Hypothalamus (tissue), 51 donors: Measurements from ENCODE around the gene ROR2.

Experiments used
- DNase-seq, 51 donors: peaks; one replicate each; lab custom pipeline; 2025; lab: John Stamatoyannopoulos, UW

ROR2 gene

GRCh38 chr9:91824601-91825305 is 125.3 kb downstream of the ROR2 start:
- DNase-seq, result no peak

GRCh38 chr9:91824151-91824550 is 125.9 kb downstream of the ROR2 start:
- DNase-seq, result no peak

- DNase-seq, result no peak
These were observed 128.8 kb downstream of the ROR2 start for GRCh38 chr9:91820949-91821880.

- no peak for DNase-seq
These were observed 129.8 kb downstream of the ROR2 start for GRCh38 chr9:91820126-91820750.

GRCh38 chr9:91818647-91819403 is 131.2 kb downstream of the ROR2 start:
- no peak for DNase-seq

GRCh38 chr9:91818225-91818585 is 131.8 kb downstream of the ROR2 start:
- DNase-seq, result no peak

- DNase-seq, result no peak
These were observed 132.4 kb downstream of the ROR2 start for GRCh38 chr9:91817493-91818224.

- DNase-seq, result no peak
These were observed 132.9 kb downstream of the ROR2 start for GRCh38 chr9:91817106-91817492.

GRCh38 chr9:91816356-91816755 is 133.7 kb downstream of the ROR2 start:
- no peak for DNase-seq

GRCh38 chr9:91815896-91816295 is 134.1 kb downstream of the ROR2 start:
- DNase-seq, result no peak

- DNase-seq, result no peak
These were observed 135.3 kb downstream of the ROR2 start for GRCh38 chr9:91814753-91815152.

GRCh38 chr9:91814201-91814600 is 135.8 kb downstream of the ROR2 start:
- no peak for DNase-seq

- DNase-seq, result no peak
These were observed 136.7 kb downstream of the ROR2 start for GRCh38 chr9:91813176-91813795.

- DNase-seq, result no peak
These were observed 137.8 kb downstream of the ROR2 start for GRCh38 chr9:91812191-91812590.

- no peak for DNase-seq
These were observed 138.8 kb downstream of the ROR2 start for GRCh38 chr9:91811024-91811909.

GRCh38 chr9:91810286-91810905 is 139.6 kb downstream of the ROR2 start:
- no peak for DNase-seq

- no peak for DNase-seq
These were observed 140.3 kb downstream of the ROR2 start for GRCh38 chr9:91809581-91810285.
